Activated naive CD4-positive, alpha-beta T cell treated with anti-CD3 and anti-CD28 coated beads, Interleukin-2, amount 50 U/mL, for 24 hours (primary cell): ENCODE measurements around the gene ATRNL1.
"Not testable (repeated sequence)": the region's sequence is repeated elsewhere in the genome, so short reads cannot be mapped to it uniquely, and the experiment has no call there.

Experiments used
- H3K27ac Mint-ChIP-seq: one replicate; pipeline ENCODE4 v1.8.0; 2021; ENCODE audit warnings: mild to moderate bottlenecking, mixed read lengths
- H3K27me3 Mint-ChIP-seq: one replicate; pipeline ENCODE4 v1.8.0; 2021; ENCODE audit warnings: mixed read lengths
- H3K36me3 Mint-ChIP-seq: one replicate; pipeline ENCODE4 v1.8.0; 2021; ENCODE audit warnings: mixed read lengths
- H3K4me1 Mint-ChIP-seq: one replicate; pipeline ENCODE4 v1.8.0; 2021; ENCODE audit warnings: mixed read lengths
- H3K4me3 Mint-ChIP-seq: one replicate; pipeline ENCODE4 v1.8.0; 2021; ENCODE audit warnings: mild to moderate bottlenecking, mixed read lengths
- H3K9me3 Mint-ChIP-seq: one replicate; pipeline ENCODE4 v1.8.0; 2021; ENCODE audit warnings: mixed read lengths

Gene ATRNL1

GRCh38 chr10:115828182-115828581 is 735.0 kb downstream of the ATRNL1 start:
- H3K4me3 Mint-ChIP-seq, H3K36me3 Mint-ChIP-seq, H3K4me1 Mint-ChIP-seq: not testable (repeated sequence)

GRCh38 chr10:115829521-115830205 is 736.5 kb downstream of the ATRNL1 start:
- H3K36me3 Mint-ChIP-seq = no peaks in the 10 kb centered on the region

More at GRCh38 chr10:115828182-115828581, 735.0 kb downstream of the ATRNL1 start:
- peaks cover 10% of the 10 kb centered on the region for H3K9me3 Mint-ChIP-seq
- not testable (repeated sequence) for H3K27ac Mint-ChIP-seq, H3K27me3 Mint-ChIP-seq

GRCh38 chr10:115830265-115830970 is 737.3 kb downstream of the ATRNL1 start:
- Mint-ChIP-seq H3K4me1 (no peaks in the 10 kb centered on the region), H3K4me3 (no peak overlapping the region), H3K9me3 (peaks cover 5% of the 10 kb centered on the region), H3K27me3 (no peaks in the 10 kb centered on the region), H3K27ac (no peak overlapping the region), H3K36me3 (no peaks in the 10 kb centered on the region)

More at GRCh38 chr10:115829521-115830205, 736.5 kb downstream of the ATRNL1 start:
- no peaks in the 10 kb centered on the region for H3K4me1 Mint-ChIP-seq
- H3K4me3 Mint-ChIP-seq = no peak overlapping the region
- no peaks in the 10 kb centered on the region for H3K27me3 Mint-ChIP-seq
- H3K27ac Mint-ChIP-seq = no peak overlapping the region
- peaks cover 5% of the 10 kb centered on the region for H3K9me3 Mint-ChIP-seq

GRCh38 chr10:115831016-115831415 is 737.9 kb downstream of the ATRNL1 start:
- Mint-ChIP-seq H3K4me1 (no peaks in the 10 kb centered on the region), H3K27me3 (no peaks in the 10 kb centered on the region)

GRCh38 chr10:115833119-115833518 is 740.0 kb downstream of the ATRNL1 start:
- Mint-ChIP-seq H3K4me3 (no peak overlapping the region), H3K27me3 (no peaks in the 10 kb centered on the region), H3K4me1 (no peaks in the 10 kb centered on the region), H3K36me3 (no peaks in the 10 kb centered on the region), H3K9me3 (peaks cover 5% of the 10 kb centered on the region), H3K27ac (no peak overlapping the region)

More at GRCh38 chr10:115831016-115831415, 737.9 kb downstream of the ATRNL1 start:
- no peak overlapping the region for H3K27ac Mint-ChIP-seq
- no peak overlapping the region for H3K4me3 Mint-ChIP-seq
- H3K9me3 Mint-ChIP-seq = peaks cover 5% of the 10 kb centered on the region
- no peaks in the 10 kb centered on the region for H3K36me3 Mint-ChIP-seq

- H3K4me1 Mint-ChIP-seq = no peaks in the 10 kb centered on the region
Measured at GRCh38 chr10:115844591-115844990, 751.4 kb downstream of the ATRNL1 start.

GRCh38 chr10:115845921-115846320 is 752.8 kb downstream of the ATRNL1 start:
- no peaks in the 10 kb centered on the region for H3K36me3 Mint-ChIP-seq
- H3K4me3 Mint-ChIP-seq = no peak overlapping the region
- H3K27me3 Mint-ChIP-seq = no peaks in the 10 kb centered on the region
- H3K4me1 Mint-ChIP-seq = no peaks in the 10 kb centered on the region
- no peak overlapping the region for H3K27ac Mint-ChIP-seq
- H3K9me3 Mint-ChIP-seq = no peaks in the 10 kb centered on the region

More at GRCh38 chr10:115844591-115844990, 751.4 kb downstream of the ATRNL1 start:
- Mint-ChIP-seq H3K4me3 (no peak overlapping the region), H3K27me3 (no peaks in the 10 kb centered on the region), H3K9me3 (no peaks in the 10 kb centered on the region), H3K36me3 (no peaks in the 10 kb centered on the region), H3K27ac (no peak overlapping the region)

GRCh38 chr10:115846528-115846927 is 753.4 kb downstream of the ATRNL1 start:
- Mint-ChIP-seq H3K27ac (no peak overlapping the region), H3K9me3 (no peaks in the 10 kb centered on the region), H3K4me3 (no peak overlapping the region), H3K27me3 (no peaks in the 10 kb centered on the region), H3K36me3 (no peaks in the 10 kb centered on the region), H3K4me1 (no peaks in the 10 kb centered on the region)

GRCh38 chr10:115849197-115849596 is 756.0 kb downstream of the ATRNL1 start:
- H3K36me3 Mint-ChIP-seq = no peaks in the 10 kb centered on the region
- no peak overlapping the region for H3K4me3 Mint-ChIP-seq
- H3K27ac Mint-ChIP-seq = no peak overlapping the region
- H3K27me3 Mint-ChIP-seq = no peaks in the 10 kb centered on the region
- no peaks in the 10 kb centered on the region for H3K9me3 Mint-ChIP-seq
- no peaks in the 10 kb centered on the region for H3K4me1 Mint-ChIP-seq

- H3K4me3 Mint-ChIP-seq = no peak overlapping the region
- no peaks in the 10 kb centered on the region for H3K36me3 Mint-ChIP-seq
- H3K4me1 Mint-ChIP-seq = no peaks in the 10 kb centered on the region
- no peak overlapping the region for H3K27ac Mint-ChIP-seq
- no peaks in the 10 kb centered on the region for H3K27me3 Mint-ChIP-seq
- H3K9me3 Mint-ChIP-seq = no peaks in the 10 kb centered on the region
Measured at GRCh38 chr10:115850666-115851065, 757.5 kb downstream of the ATRNL1 start.

- no peaks in the 10 kb centered on the region for H3K36me3 Mint-ChIP-seq
- H3K27ac Mint-ChIP-seq = no peak overlapping the region
- H3K4me3 Mint-ChIP-seq = no peak overlapping the region
- no peaks in the 10 kb centered on the region for H3K27me3 Mint-ChIP-seq
- H3K9me3 Mint-ChIP-seq = no peaks in the 10 kb centered on the region
- H3K4me1 Mint-ChIP-seq = no peaks in the 10 kb centered on the region
Measured at GRCh38 chr10:115851695-115852094, 758.5 kb downstream of the ATRNL1 start.

GRCh38 chr10:115854740-115855435 is 761.7 kb downstream of the ATRNL1 start:
- Mint-ChIP-seq H3K4me1 (no peaks in the 10 kb centered on the region), H3K27me3 (no peaks in the 10 kb centered on the region), H3K27ac (no peak overlapping the region), H3K4me3 (no peak overlapping the region), H3K9me3 (no peaks in the 10 kb centered on the region), H3K36me3 (no peaks in the 10 kb centered on the region)

GRCh38 chr10:115856580-115856979 is 763.4 kb downstream of the ATRNL1 start:
- Mint-ChIP-seq H3K36me3 (no peaks in the 10 kb centered on the region), H3K4me3 (no peak overlapping the region), H3K27me3 (no peaks in the 10 kb centered on the region), H3K9me3 (no peaks in the 10 kb centered on the region), H3K27ac (no peak overlapping the region), H3K4me1 (no peaks in the 10 kb centered on the region)

- Mint-ChIP-seq H3K27ac (no peak overlapping the region), H3K4me1 (no peaks in the 10 kb centered on the region), H3K4me3 (no peak overlapping the region), H3K36me3 (no peaks in the 10 kb centered on the region), H3K27me3 (no peaks in the 10 kb centered on the region), H3K9me3 (no peaks in the 10 kb centered on the region)
Measured at GRCh38 chr10:115857856-115858255, 764.7 kb downstream of the ATRNL1 start.

- Mint-ChIP-seq H3K9me3 (no peaks in the 10 kb centered on the region), H3K36me3 (no peaks in the 10 kb centered on the region), H3K4me1 (no peaks in the 10 kb centered on the region), H3K4me3 (no peak overlapping the region), H3K27ac (no peak overlapping the region), H3K27me3 (no peaks in the 10 kb centered on the region)
Measured at GRCh38 chr10:115860182-115861107, 767.3 kb downstream of the ATRNL1 start.
